Naive thymus-derived CD4-positive, alpha-beta T cell (primary cell): ENCODE measurements around the gene PXMP4. TPM values are rescaled to one million over a fixed set of nuclear protein-coding genes. Genes with fewer than 3 reads are reported as not detected.

Experiments
- ATAC-seq: fragments of 150-1000 bp; cut with Tn5 transposase; 2 replicates; pipeline ENCODE4 v1.10.0; 2021; ENCODE audit warnings: mild to moderate bottlenecking, moderate library complexity
- CTCF ChIA-PET: fragments of 350-600 bp; sonication (Branson Sonifier 250); formaldehyde crosslinking; loops from one replicate; lab custom pipeline; 2021; ENCODE audit warnings: antibody characterized with exemption; lab: Charles Lee
- POLR2A ChIA-PET: fragments of 350-600 bp; sonication (Branson Sonifier 250); formaldehyde crosslinking; loops from one replicate; lab custom pipeline; 2021; ENCODE audit warnings: antibody characterized with exemption, inconsistent platforms; lab: Charles Lee
- DNase-seq, 9 donors: peaks; one replicate each; pipeline versions ENCODE4 v3.0.0 to v3.0.0-alpha.2; 2020 to 2022; ENCODE audit warnings: mixed read lengths in 1 of 9
- H3K27ac ChIP-seq: one replicate; pipeline ENCODE4 v1.7.0; 2013; ENCODE audit warnings: mild to moderate bottlenecking, low read depth, low read length, moderate library complexity
- H3K27me3 ChIP-seq, 2 donors: one replicate each; pipeline ENCODE4 v1.7.0; 2013; ENCODE audit warnings: low read length in 2 of 2, mild to moderate bottlenecking in 2 of 2, moderate library complexity in 2 of 2; ENCODE audit not compliant: control insufficient read depth in 2 of 2, insufficient read depth in 2 of 2
- H3K36me3 ChIP-seq, 3 experiments: 1 replicate in 2 of 3; 2 replicates in 1 of 3; pipeline ENCODE4 v1.7.0; 2013; ENCODE audit warnings: low read length in 3 of 3, mild to moderate bottlenecking in 3 of 3, moderate library complexity in 1 of 3; ENCODE audit not compliant: insufficient read depth in 3 of 3, control insufficient read depth in 2 of 3
- H3K4me1 ChIP-seq, 2 donors: one replicate each; pipeline ENCODE4 v1.7.0; 2013; ENCODE audit warnings: low read length in 2 of 2, mild to moderate bottlenecking in 2 of 2, moderate library complexity in 1 of 2; ENCODE audit not compliant: control insufficient read depth in 2 of 2, insufficient read depth in 2 of 2
- H3K4me3 ChIP-seq: 2 replicates; pipeline ENCODE4 v1.7.0; 2013; ENCODE audit warnings: mild to moderate bottlenecking, low read length
- H3K9me3 ChIP-seq, 3 experiments: 1 replicate in 2 of 3; 2 replicates in 1 of 3; pipeline ENCODE4 v1.7.0; 2013; ENCODE audit warnings: low read length in 3 of 3; ENCODE audit not compliant: control insufficient read depth in 2 of 3
- H3K27ac Mint-ChIP-seq, 9 donors: one replicate each; pipeline ENCODE4 v1.8.0; 2020 to 2022; ENCODE audit warnings: mixed read lengths in 9 of 9, mild to moderate bottlenecking in 8 of 9, moderate library complexity in 5 of 9, inconsistent platforms in 2 of 9
- H3K27me3 Mint-ChIP-seq, 5 donors: one replicate each; pipeline ENCODE4 v1.8.0; 2021 to 2022; ENCODE audit warnings: mixed read lengths in 5 of 5, mild to moderate bottlenecking in 1 of 5
- H3K36me3 Mint-ChIP-seq, 5 donors: one replicate each; pipeline ENCODE4 v1.8.0; 2020 to 2022; ENCODE audit warnings: mixed read lengths in 5 of 5, mild to moderate bottlenecking in 3 of 5, inconsistent platforms in 1 of 5
- H3K4me1 Mint-ChIP-seq, 7 donors: one replicate each; pipeline ENCODE4 v1.8.0; 2020 to 2022; ENCODE audit warnings: mixed read lengths in 7 of 7, mild to moderate bottlenecking in 3 of 7, inconsistent platforms in 1 of 7
- H3K4me3 Mint-ChIP-seq, 10 donors: one replicate each; pipeline ENCODE4 v1.8.0; 2020 to 2022; ENCODE audit warnings: mild to moderate bottlenecking in 10 of 10, mixed read lengths in 10 of 10, moderate library complexity in 6 of 10, inconsistent platforms in 2 of 10
- H3K9me3 Mint-ChIP-seq, 11 donors: one replicate each; pipeline ENCODE4 v1.8.0; 2020 to 2022; ENCODE audit warnings: mixed read lengths in 11 of 11, mild to moderate bottlenecking in 4 of 11, inconsistent platforms in 1 of 11, moderate library complexity in 1 of 11
- intact Hi-C, 2 donors: fragments of 100-400 bp; cut with micrococcal nuclease; formaldehyde crosslinking; loops; one replicate each; pipeline ENCODE4 v1.15.1; 2023
- polyA plus RNA-seq, 2 donors: library from polyadenylated mRNA; unstranded; fragments of 300-500 nt; fragmentation: Illumina TruSeq; gene quantifications; one replicate each; pipeline ENCODE4 v1.2.3, GENCODE V29; 2021
- total RNA-seq, 6 experiments: library from RNA in 5 of 6; stranded (reverse) in 5 of 6; gene quantifications; 1 replicate in 5 of 6; 2 replicates in 1 of 6; pipeline ENCODE4 v1.2.3 and lab custom pipeline; 2021 to 2026

PXMP4 gene
- total and polyA plus RNA-seq, 7 experiments from 2014 or later: 4.5 to 18.7 (median 10.1) TPM

GRCh38 chr20:33677991-33678702 lies 42.0 kb downstream of the PXMP4 start:
- H3K4me3 Mint-ChIP-seq: peak overlapping the region; percentile 49 to 87 (median 73)
- ATAC-seq: no peak
- CTCF ChIA-PET: interaction anchor here (0.8 to 5.7 kb wide), 3 partner anchors 10 to 42 kb away, joined by 3 to 33 read pairs (median 3); partner anchors contain the start of genes ACTL10 and PXMP4

GRCh38 chr20:33676652-33677645 lies 43.2 kb downstream of the PXMP4 start:
- intact Hi-C loops: no loop called here
- peaks cover 0 to 28% (median 0%) of the 10 kb centered on the region in 5 donors for H3K36me3 Mint-ChIP-seq
- ATAC-seq (no peak), DNase-seq (no peak)
- H3K9me3 ChIP-seq: no peaks in the 10 kb centered on the region
- H3K27ac Mint-ChIP-seq: peak overlapping the region in 8 of 9 donors; percentile 42 to 92 (median 78)
- no peak overlapping the region for H3K4me3 ChIP-seq
- CTCF ChIA-PET: interaction anchor here (1.0 to 5.7 kb wide), 2 partner anchors 9 kb away, joined by 3 to 33 read pairs; partner anchors contain the start of gene ACTL10
- no peaks in the 10 kb centered on the region for H3K36me3 ChIP-seq
- H3K4me1 ChIP-seq: peaks cover 23 to 46% of the 10 kb centered on the region in 2 donors
- H3K27ac ChIP-seq: no peak overlapping the region
- H3K27me3 Mint-ChIP-seq: no peaks in the 10 kb centered on the region
- H3K9me3 Mint-ChIP-seq: no peaks in the 10 kb centered on the region
- peak overlapping the region in 3 of 10 donors; percentile 4 to 53 (median 31) for H3K4me3 Mint-ChIP-seq
- POLR2A ChIA-PET: interaction anchor here (6.8 kb wide), 1 partner anchor 11 kb away, joined by 75 read pairs; the partner anchor contains the start of gene ACTL10
- H3K27me3 ChIP-seq: no peaks in the 10 kb centered on the region
- H3K4me1 Mint-ChIP-seq: peaks cover 36 to 84% (median 59%) of the 10 kb centered on the region in 7 donors

More at GRCh38 chr20:33677991-33678702, 42.0 kb downstream of the PXMP4 start:
- Histone ChIP-seq H3K4me3 (no peak overlapping the region), H3K27ac (peak overlapping the region; percentile 50), H3K27me3 (no peaks in the 10 kb centered on the region), H3K9me3 (no peaks in the 10 kb centered on the region), H3K36me3 (no peaks in the 10 kb centered on the region), H3K4me1 (peaks cover 23 to 45% of the 10 kb centered on the region in 2 donors)
- H3K9me3 Mint-ChIP-seq: no peaks in the 10 kb centered on the region
- peak overlapping the region; percentile 77 to 92 (median 86) for H3K27ac Mint-ChIP-seq
- H3K27me3 Mint-ChIP-seq: no peaks in the 10 kb centered on the region
- POLR2A ChIA-PET: interaction anchor here (0.6 to 6.8 kb wide), 6 partner anchors 12 to 141 kb away, joined by 3 to 75 read pairs (median 15); partner anchors contain the start of genes ACTL10, PXMP4 and ZNF341
- H3K4me1 Mint-ChIP-seq: peaks cover 36 to 84% (median 49%) of the 10 kb centered on the region in 7 donors
- H3K36me3 Mint-ChIP-seq: peaks cover 0 to 28% (median 0%) of the 10 kb centered on the region in 5 donors
- DNase-seq: no peak
- intact Hi-C loops: loop anchor here in 1 of 2 donors (2.0 kb wide), 1 partner anchor 55 kb away; no protein-coding TSS in a partner anchor

- ChIA-PET CTCF (interaction anchor here (1.0 kb wide), 1 partner anchor 9 kb away, joined by 3 read pairs; no protein-coding TSS in a partner anchor), POLR2A (interaction anchor here (4.8 kb wide), 1 partner anchor 13 kb away, joined by 32 read pairs; the partner anchor contains the start of gene C20orf144)
- Mint-ChIP-seq H3K27me3 (no peaks in the 10 kb centered on the region), H3K4me1 (peaks cover 34 to 80% (median 56%) of the 10 kb centered on the region in 7 donors), H3K9me3 (no peaks in the 10 kb centered on the region), H3K36me3 (peaks cover 0 to 31% (median 0%) of the 10 kb centered on the region in 5 donors), H3K27ac (peak overlapping the region in 4 of 9 donors; percentile 14 to 63 (median 54)), H3K4me3 (peak overlapping the region in 6 of 10 donors; percentile 17 to 70 (median 50))
- Histone ChIP-seq H3K27me3 (no peaks in the 10 kb centered on the region), H3K27ac (no peak overlapping the region), H3K36me3 (no peaks in the 10 kb centered on the region), H3K4me3 (no peak overlapping the region), H3K4me1 (peaks cover 23 to 46% of the 10 kb centered on the region in 2 donors), H3K9me3 (no peaks in the 10 kb centered on the region)
- ATAC-seq: no peak
- no peak for DNase-seq
- intact Hi-C loops: no loop called here
Observed at GRCh38 chr20:33676121-33676520, 44.0 kb downstream of the PXMP4 start.

GRCh38 chr20:33675136-33675959 lies 44.8 kb downstream of the PXMP4 start:
- Histone ChIP-seq H3K4me3 (no peak overlapping the region), H3K36me3 (no peaks in the 10 kb centered on the region), H3K9me3 (no peaks in the 10 kb centered on the region), H3K4me1 (peaks cover 23 to 46% of the 10 kb centered on the region in 2 donors), H3K27me3 (no peaks in the 10 kb centered on the region), H3K27ac (no peak overlapping the region)
- Mint-ChIP-seq H3K9me3 (no peaks in the 10 kb centered on the region), H3K4me1 (peaks cover 33 to 74% (median 52%) of the 10 kb centered on the region in 7 donors), H3K27ac (peak overlapping the region; percentile 3 to 84 (median 41)), H3K36me3 (peaks cover 0 to 30% (median 0%) of the 10 kb centered on the region in 5 donors), H3K27me3 (no peaks in the 10 kb centered on the region), H3K4me3 (peak overlapping the region; percentile 63 to 87 (median 79))
- no peak for ATAC-seq
- CTCF ChIA-PET: interaction anchor here (1.0 kb wide), 1 partner anchor 8 kb away, joined by 3 read pairs; no protein-coding TSS in a partner anchor
- intact Hi-C loops: no loop called here
- POLR2A ChIA-PET: interaction anchor here (1.3 to 4.8 kb wide), 2 partner anchors 12 to 44 kb away, joined by 3 to 32 read pairs; partner anchors contain the start of genes C20orf144 and PXMP4
- no peak for DNase-seq

- no peaks in the 10 kb centered on the region for H3K9me3 Mint-ChIP-seq
- POLR2A ChIA-PET: interaction anchor here (1.3 to 4.8 kb wide), 2 partner anchors 11 to 45 kb away, joined by 3 to 32 read pairs; partner anchors contain the start of genes C20orf144 and PXMP4
Observed at GRCh38 chr20:33674294-33675135, 45.6 kb downstream of the PXMP4 start, which contains the start of gene NECAB3. NECAB3 (minus strand) TSS chr20:33674428; CDS start chr20:33674352, 76 bp downstream.

More at GRCh38 chr20:33674294-33675135, 45.6 kb downstream of the PXMP4 start, which contains the start of gene NECAB3:
- CTCF ChIA-PET: interaction anchor here (0.5 kb wide), 1 partner anchor 82 kb away, joined by 10 read pairs; no protein-coding TSS in a partner anchor
- peak within 1 kb of the TSS; percentile 54 for H3K27ac ChIP-seq
- no peaks in the 10 kb centered on the region for H3K36me3 ChIP-seq
- H3K27me3 ChIP-seq: no peaks in the 10 kb centered on the region
- ATAC-seq (peak; percentile 89), DNase-seq (peak in 6 of 9 donors; percentile 27 to 83 (median 39))
- H3K4me3 ChIP-seq: peak within 1 kb of the TSS; percentile 58
- peak within 1 kb of the TSS; percentile 85 to 95 (median 87) for H3K4me3 Mint-ChIP-seq
- peaks cover 15 to 38% of the 10 kb centered on the region in 2 donors for H3K4me1 ChIP-seq
- peak within 1 kb of the TSS; percentile 33 to 90 (median 80) for H3K27ac Mint-ChIP-seq
- peaks cover 30 to 69% (median 47%) of the 10 kb centered on the region in 7 donors for H3K4me1 Mint-ChIP-seq
- no peaks in the 10 kb centered on the region for H3K9me3 ChIP-seq
- H3K36me3 Mint-ChIP-seq: peaks cover 0 to 28% (median 0%) of the 10 kb centered on the region in 5 donors
- H3K27me3 Mint-ChIP-seq: no peaks in the 10 kb centered on the region
- intact Hi-C loops: loop anchor here (1.0 to 5.0 kb wide), 5 partner anchors 8 to 438 kb away; partner anchors contain the start of genes ACTL10 (in 1 of the 2), E2F1 (in 1 of the 2), EIF2S2 (in 1 of the 2) and PXMP4 (in 1 of the 2)
